NCI-H748 treated with DMSO at 0.1 percent for 48 hours (cell line): Measurements from ENCODE around the gene KCNIP2.
"Not testable (repeated sequence)": the region's sequence is repeated elsewhere in the genome, so short reads cannot be mapped to it uniquely, and the experiment has no call there.

Experiments
- DNase-seq: peaks from one replicate; lab custom pipeline; 2025; lab: John Stamatoyannopoulos, UW

KCNIP2 gene

GRCh38 chr10:101828766-101829551 is 14.6 kb downstream of the KCNIP2 start:
- no peak for DNase-seq

- no peak for DNase-seq
Measured at GRCh38 chr10:101827919-101828600, 15.5 kb downstream of the KCNIP2 start.

GRCh38 chr10:101826852-101827434 is 16.7 kb downstream of the KCNIP2 start:
- DNase-seq, result no peak

GRCh38 chr10:101824736-101825135 is 18.9 kb downstream of the KCNIP2 start:
- no peak for DNase-seq

GRCh38 chr10:101818872-101819633 is 24.5 kb downstream of the KCNIP2 start:
- no peak for DNase-seq

GRCh38 chr10:101818119-101818871 is 25.3 kb downstream of the KCNIP2 start, which contains the start of gene OGA:
Gene OGA (minus strand): TSS chr10:101818444. CDS start chr10:101818022, 422 bp downstream.
- DNase-seq, result peak; percentile 96

- no peak for DNase-seq
Measured at GRCh38 chr10:101817337-101818118, 26.1 kb downstream of the KCNIP2 start.

- DNase-seq, result no peak
Measured at GRCh38 chr10:101816913-101817336, 26.7 kb downstream of the KCNIP2 start.

- no peak for DNase-seq
Measured at GRCh38 chr10:101816376-101816775, 27.2 kb downstream of the KCNIP2 start.

GRCh38 chr10:101814466-101815071 is 29.0 kb downstream of the KCNIP2 start:
- DNase-seq, result no peak

- no peak for DNase-seq
Measured at GRCh38 chr10:101812606-101813005, 31.0 kb downstream of the KCNIP2 start.

GRCh38 chr10:101807158-101807557 is 36.4 kb downstream of the KCNIP2 start:
- no peak for DNase-seq

GRCh38 chr10:101803511-101803910 is 40.1 kb downstream of the KCNIP2 start:
- DNase-seq, result no peak

- no peak for DNase-seq
Measured at GRCh38 chr10:101797403-101798059, 46.1 kb downstream of the KCNIP2 start.

- no peak for DNase-seq
Measured at GRCh38 chr10:101793526-101793925, 50.1 kb downstream of the KCNIP2 start.

- DNase-seq, result no peak
Measured at GRCh38 chr10:101789686-101790085, 53.9 kb downstream of the KCNIP2 start.

GRCh38 chr10:101789231-101789630 is 54.4 kb downstream of the KCNIP2 start:
- DNase-seq, result not testable (repeated sequence)

GRCh38 chr10:101785801-101786200 is 57.8 kb downstream of the KCNIP2 start:
- DNase-seq, result no peak

GRCh38 chr10:101784558-101784957 is 59.0 kb downstream of the KCNIP2 start:
- DNase-seq, result no peak

- DNase-seq, result no peak
Measured at GRCh38 chr10:101783736-101784118, 59.9 kb downstream of the KCNIP2 start.
